Measurements from ENCODE around the gene YPEL2. TPM values are rescaled to one million over a fixed set of nuclear protein-coding genes. Genes with fewer than 3 reads are reported as not detected.

The YPEL2 gene
- total RNA-seq, 1 experiment from 2014 or later: 2.2 TPM

DNA sequence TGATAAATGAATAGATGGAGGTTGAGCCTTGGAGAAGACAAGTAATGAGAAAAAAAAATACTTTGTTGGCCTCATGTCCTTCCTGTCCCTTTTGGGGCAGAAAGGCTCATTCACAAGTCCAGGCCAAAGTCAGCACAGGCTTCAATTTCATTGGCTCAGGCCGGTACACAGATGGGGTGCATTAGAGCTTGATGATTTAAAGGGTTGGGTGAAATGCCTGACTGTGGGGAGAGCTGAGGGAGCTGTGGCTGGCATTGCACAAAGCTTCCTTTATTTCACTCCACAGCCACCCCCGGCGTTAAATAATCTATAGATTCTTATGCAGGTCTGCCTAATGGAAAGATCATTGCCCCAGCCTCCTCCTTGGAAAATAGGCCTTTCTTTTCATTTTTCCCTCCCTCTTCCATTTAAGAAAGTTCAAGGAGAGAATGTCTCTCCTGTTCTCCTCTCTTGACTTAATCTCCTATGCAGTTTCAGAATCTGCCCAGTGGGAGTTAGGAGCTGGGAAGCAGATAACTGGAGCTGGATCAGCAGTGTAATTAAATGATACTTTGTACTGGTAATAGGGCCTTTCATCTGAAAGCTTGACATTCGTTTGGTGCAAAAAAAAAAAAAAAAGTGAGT, 24.4 kb downstream of the YPEL2 start:
- peaks cover 23% of the 10 kb centered on the region for H3K4me1 Mint-ChIP-seq
- H3K9me3 Mint-ChIP-seq: peaks cover 8% of the 10 kb centered on the region; the same call in 1 of the 2 replicates
- CTCF ChIA-PET: interaction anchor here (0.6 to 1.9 kb wide), 2 partner anchors 26 to 1507 kb away, joined by 4 to 10 read pairs; no protein-coding TSS in a partner anchor
- DNase-seq (ENCODE audit: low spot score) (no peak), ATAC-seq (no peak)
- POLR2A ChIA-PET: no interaction called here
- H3K27me3 Mint-ChIP-seq (ENCODE audit: low read depth): no peaks in the 10 kb centered on the region
- TF ChIP-seq, protein P1, sequence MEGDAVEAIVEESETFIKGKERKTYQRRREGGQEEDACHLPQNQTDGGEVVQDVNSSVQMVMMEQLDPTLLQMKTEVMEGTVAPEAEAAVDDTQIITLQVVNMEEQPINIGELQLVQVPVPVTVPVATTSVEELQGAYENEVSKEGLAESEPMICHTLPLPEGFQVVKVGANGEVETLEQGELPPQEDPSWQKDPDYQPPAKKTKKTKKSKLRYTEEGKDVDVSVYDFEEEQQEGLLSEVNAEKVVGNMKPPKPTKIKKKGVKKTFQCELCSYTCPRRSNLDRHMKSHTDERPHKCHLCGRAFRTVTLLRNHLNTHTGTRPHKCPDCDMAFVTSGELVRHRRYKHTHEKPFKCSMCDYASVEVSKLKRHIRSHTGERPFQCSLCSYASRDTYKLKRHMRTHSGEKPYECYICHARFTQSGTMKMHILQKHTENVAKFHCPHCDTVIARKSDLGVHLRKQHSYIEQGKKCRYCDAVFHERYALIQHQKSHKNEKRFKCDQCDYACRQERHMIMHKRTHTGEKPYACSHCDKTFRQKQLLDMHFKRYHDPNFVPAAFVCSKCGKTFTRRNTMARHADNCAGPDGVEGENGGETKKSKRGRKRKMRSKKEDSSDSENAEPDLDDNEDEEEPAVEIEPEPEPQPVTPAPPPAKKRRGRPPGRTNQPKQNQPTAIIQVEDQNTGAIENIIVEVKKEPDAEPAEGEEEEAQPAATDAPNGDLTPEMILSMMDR (IDR thresholded peaks at IDR 0.05): no peak
- TF ChIP-seq ZBTB21 (CRISPR knock-in tag; IDR thresholded peaks at IDR 0.05; ENCODE audit: borderline replicate concordance): no peak
- TF ChIP-seq RELA (CRISPR knock-in tag; IDR thresholded peaks at IDR 0.05; ENCODE audit: borderline replicate concordance): no peak
- TF ChIP-seq, protein P2, sequence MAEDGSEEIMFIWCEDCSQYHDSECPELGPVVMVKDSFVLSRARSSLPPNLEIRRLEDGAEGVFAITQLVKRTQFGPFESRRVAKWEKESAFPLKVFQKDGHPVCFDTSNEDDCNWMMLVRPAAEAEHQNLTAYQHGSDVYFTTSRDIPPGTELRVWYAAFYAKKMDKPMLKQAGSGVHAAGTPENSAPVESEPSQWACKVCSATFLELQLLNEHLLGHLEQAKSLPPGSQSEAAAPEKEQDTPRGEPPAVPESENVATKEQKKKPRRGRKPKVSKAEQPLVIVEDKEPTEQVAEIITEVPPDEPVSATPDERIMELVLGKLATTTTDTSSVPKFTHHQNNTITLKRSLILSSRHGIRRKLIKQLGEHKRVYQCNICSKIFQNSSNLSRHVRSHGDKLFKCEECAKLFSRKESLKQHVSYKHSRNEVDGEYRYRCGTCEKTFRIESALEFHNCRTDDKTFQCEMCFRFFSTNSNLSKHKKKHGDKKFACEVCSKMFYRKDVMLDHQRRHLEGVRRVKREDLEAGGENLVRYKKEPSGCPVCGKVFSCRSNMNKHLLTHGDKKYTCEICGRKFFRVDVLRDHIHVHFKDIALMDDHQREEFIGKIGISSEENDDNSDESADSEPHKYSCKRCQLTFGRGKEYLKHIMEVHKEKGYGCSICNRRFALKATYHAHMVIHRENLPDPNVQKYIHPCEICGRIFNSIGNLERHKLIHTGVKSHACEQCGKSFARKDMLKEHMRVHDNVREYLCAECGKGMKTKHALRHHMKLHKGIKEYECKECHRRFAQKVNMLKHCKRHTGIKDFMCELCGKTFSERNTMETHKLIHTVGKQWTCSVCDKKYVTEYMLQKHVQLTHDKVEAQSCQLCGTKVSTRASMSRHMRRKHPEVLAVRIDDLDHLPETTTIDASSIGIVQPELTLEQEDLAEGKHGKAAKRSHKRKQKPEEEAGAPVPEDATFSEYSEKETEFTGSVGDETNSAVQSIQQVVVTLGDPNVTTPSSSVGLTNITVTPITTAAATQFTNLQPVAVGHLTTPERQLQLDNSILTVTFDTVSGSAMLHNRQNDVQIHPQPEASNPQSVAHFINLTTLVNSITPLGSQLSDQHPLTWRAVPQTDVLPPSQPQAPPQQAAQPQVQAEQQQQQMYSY (CRISPR knock-in tag; IDR thresholded peaks at IDR 0.05): no peak
- TF ChIP-seq ELF4 (CRISPR knock-in tag; IDR thresholded peaks at IDR 0.05; ENCODE audit: low read depth): no peak
- peaks cover 5% of the 10 kb centered on the region for H3K36me3 Mint-ChIP-seq
- no peak overlapping the region for H3K4me3 Mint-ChIP-seq
- H3K27ac Mint-ChIP-seq: no peak overlapping the region

DNA sequence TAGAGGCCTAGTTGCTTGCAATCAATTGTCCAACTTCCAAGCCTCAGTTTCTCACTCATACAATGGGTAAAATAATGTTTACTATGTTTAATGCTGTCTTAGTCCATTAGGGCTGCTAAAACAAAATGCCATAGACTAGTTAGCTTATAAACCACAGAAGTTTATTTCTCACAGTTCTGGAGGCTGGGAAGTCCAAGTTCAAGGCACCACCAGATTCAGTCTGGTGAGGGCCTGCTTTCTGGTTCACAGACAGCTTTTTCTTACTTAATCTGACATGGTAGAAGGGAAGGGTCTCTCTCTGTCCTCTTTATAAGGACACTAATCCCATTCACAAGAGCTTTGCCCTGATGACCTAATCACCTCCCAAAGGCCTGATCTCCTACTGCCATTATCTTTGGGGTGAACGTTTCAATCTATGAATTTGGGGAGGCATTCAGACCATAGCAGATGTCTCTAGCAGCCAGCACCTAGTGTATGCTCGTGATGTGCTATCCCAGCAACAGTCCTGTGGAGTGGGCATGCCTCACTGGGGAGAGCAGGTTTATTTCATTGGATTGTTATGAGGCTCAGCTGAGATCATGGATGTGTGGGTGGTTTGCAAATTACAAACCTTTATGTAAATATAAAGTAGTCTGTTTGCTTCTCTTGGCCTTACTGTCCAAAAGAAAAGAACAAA, 25.2 kb downstream of the YPEL2 start:
- ATAC-seq (no peak), DNase-seq (ENCODE audit: low spot score) (no peak)
- Mint-ChIP-seq H3K27ac (no peak overlapping the region), H3K9me3 (peaks cover 8% of the 10 kb centered on the region; the same call in 1 of the 2 replicates), H3K4me3 (no peak overlapping the region), H3K36me3 (peaks cover 5% of the 10 kb centered on the region), H3K4me1 (peaks cover 25% of the 10 kb centered on the region), H3K27me3 (ENCODE audit: low read depth) (no peaks in the 10 kb centered on the region)
- ChIA-PET POLR2A (no interaction called here), CTCF (no interaction called here)
- TF ChIP-seq, protein P3, sequence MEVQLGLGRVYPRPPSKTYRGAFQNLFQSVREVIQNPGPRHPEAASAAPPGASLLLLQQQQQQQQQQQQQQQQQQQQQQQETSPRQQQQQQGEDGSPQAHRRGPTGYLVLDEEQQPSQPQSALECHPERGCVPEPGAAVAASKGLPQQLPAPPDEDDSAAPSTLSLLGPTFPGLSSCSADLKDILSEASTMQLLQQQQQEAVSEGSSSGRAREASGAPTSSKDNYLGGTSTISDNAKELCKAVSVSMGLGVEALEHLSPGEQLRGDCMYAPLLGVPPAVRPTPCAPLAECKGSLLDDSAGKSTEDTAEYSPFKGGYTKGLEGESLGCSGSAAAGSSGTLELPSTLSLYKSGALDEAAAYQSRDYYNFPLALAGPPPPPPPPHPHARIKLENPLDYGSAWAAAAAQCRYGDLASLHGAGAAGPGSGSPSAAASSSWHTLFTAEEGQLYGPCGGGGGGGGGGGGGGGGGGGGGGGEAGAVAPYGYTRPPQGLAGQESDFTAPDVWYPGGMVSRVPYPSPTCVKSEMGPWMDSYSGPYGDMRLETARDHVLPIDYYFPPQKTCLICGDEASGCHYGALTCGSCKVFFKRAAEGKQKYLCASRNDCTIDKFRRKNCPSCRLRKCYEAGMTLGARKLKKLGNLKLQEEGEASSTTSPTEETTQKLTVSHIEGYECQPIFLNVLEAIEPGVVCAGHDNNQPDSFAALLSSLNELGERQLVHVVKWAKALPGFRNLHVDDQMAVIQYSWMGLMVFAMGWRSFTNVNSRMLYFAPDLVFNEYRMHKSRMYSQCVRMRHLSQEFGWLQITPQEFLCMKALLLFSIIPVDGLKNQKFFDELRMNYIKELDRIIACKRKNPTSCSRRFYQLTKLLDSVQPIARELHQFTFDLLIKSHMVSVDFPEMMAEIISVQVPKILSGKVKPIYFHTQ (CRISPR knock-in tag; IDR thresholded peaks at IDR 0.05): no peak
- TF ChIP-seq, protein P4, sequence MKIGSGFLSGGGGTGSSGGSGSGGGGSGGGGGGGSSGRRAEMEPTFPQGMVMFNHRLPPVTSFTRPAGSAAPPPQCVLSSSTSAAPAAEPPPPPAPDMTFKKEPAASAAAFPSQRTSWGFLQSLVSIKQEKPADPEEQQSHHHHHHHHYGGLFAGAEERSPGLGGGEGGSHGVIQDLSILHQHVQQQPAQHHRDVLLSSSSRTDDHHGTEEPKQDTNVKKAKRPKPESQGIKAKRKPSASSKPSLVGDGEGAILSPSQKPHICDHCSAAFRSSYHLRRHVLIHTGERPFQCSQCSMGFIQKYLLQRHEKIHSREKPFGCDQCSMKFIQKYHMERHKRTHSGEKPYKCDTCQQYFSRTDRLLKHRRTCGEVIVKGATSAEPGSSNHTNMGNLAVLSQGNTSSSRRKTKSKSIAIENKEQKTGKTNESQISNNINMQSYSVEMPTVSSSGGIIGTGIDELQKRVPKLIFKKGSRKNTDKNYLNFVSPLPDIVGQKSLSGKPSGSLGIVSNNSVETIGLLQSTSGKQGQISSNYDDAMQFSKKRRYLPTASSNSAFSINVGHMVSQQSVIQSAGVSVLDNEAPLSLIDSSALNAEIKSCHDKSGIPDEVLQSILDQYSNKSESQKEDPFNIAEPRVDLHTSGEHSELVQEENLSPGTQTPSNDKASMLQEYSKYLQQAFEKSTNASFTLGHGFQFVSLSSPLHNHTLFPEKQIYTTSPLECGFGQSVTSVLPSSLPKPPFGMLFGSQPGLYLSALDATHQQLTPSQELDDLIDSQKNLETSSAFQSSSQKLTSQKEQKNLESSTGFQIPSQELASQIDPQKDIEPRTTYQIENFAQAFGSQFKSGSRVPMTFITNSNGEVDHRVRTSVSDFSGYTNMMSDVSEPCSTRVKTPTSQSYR (CRISPR knock-in tag; IDR thresholded peaks at IDR 0.05): no peak
- TF ChIP-seq, protein P5, sequence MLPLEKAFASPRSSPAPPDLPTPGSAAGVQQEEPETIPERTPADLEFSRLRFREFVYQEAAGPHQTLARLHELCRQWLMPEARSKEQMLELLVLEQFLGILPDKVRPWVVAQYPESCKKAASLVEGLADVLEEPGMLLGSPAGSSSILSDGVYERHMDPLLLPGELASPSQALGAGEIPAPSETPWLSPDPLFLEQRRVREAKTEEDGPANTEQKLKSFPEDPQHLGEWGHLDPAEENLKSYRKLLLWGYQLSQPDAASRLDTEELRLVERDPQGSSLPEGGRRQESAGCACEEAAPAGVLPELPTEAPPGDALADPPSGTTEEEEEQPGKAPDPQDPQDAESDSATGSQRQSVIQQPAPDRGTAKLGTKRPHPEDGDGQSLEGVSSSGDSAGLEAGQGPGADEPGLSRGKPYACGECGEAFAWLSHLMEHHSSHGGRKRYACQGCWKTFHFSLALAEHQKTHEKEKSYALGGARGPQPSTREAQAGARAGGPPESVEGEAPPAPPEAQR (CRISPR knock-in tag; IDR thresholded peaks at IDR 0.05): no peak
- TF ChIP-seq, protein P6, sequence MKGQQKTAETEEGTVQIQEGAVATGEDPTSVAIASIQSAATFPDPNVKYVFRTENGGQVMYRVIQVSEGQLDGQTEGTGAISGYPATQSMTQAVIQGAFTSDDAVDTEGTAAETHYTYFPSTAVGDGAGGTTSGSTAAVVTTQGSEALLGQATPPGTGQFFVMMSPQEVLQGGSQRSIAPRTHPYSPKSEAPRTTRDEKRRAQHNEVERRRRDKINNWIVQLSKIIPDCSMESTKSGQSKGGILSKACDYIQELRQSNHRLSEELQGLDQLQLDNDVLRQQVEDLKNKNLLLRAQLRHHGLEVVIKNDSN (CRISPR knock-in tag; IDR thresholded peaks at IDR 0.05): no peak
- TF ChIP-seq JAZF1 (CRISPR knock-in tag; IDR thresholded peaks at IDR 0.05) (no peak), ZNF671 (CRISPR knock-in tag; IDR thresholded peaks at IDR 0.05) (no peak), CREM (CRISPR knock-in tag; IDR thresholded peaks at IDR 0.05) (no peak), ZNF138 (CRISPR knock-in tag; conservative IDR thresholded peaks at IDR 0.05) (no peak), GRHL2 (CRISPR knock-in tag; IDR thresholded peaks at IDR 0.05; ENCODE audit: insufficient replicate concordance, severe bottlenecking) (no peak), ATF1 (CRISPR knock-in tag; IDR thresholded peaks at IDR 0.05) (no peak), ETV6 (CRISPR knock-in tag; IDR thresholded peaks at IDR 0.05) (no peak)
- TF ChIP-seq, protein P7, sequence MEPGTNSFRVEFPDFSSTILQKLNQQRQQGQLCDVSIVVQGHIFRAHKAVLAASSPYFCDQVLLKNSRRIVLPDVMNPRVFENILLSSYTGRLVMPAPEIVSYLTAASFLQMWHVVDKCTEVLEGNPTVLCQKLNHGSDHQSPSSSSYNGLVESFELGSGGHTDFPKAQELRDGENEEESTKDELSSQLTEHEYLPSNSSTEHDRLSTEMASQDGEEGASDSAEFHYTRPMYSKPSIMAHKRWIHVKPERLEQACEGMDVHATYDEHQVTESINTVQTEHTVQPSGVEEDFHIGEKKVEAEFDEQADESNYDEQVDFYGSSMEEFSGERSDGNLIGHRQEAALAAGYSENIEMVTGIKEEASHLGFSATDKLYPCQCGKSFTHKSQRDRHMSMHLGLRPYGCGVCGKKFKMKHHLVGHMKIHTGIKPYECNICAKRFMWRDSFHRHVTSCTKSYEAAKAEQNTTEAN (CRISPR knock-in tag; IDR thresholded peaks at IDR 0.05): no peak
- TF ChIP-seq, protein P8, sequence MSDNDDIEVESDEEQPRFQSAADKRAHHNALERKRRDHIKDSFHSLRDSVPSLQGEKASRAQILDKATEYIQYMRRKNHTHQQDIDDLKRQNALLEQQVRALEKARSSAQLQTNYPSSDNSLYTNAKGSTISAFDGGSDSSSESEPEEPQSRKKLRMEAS (CRISPR knock-in tag; IDR thresholded peaks at IDR 0.05): no peak

Data from WTC11 (cell line).